ENCODE data around the gene RAB3B.

Gene RAB3B

GRCh38 chr1:51861669-51862068 is 128.8 kb downstream of the RAB3B start:
- TF ChIP-seq RAD21 (IDR thresholded peaks at IDR 0.05; ENCODE audit: low read depth) (no peak), MAX (IDR thresholded peaks at IDR 0.05) (no peak), FOXM1 (IDR thresholded peaks at IDR 0.05; ENCODE audit: borderline replicate concordance, low read depth) (no peak), CEBPB (IDR thresholded peaks at IDR 0.05) (no peak), CREB1 (IDR thresholded peaks at IDR 0.05; ENCODE audit: low read depth) (no peak), ZBTB7A (IDR thresholded peaks at IDR 0.05; ENCODE audit: low read depth) (no peak), REST (IDR thresholded peaks at IDR 0.05; ENCODE audit: low read depth) (no peak), EGR1 (IDR thresholded peaks at IDR 0.05) (no peak), EP300 (IDR thresholded peaks at IDR 0.05; ENCODE audit: borderline replicate concordance) (no peak), YY1 (IDR thresholded peaks at IDR 0.05; ENCODE audit: low read depth) (no peak)

GRCh38 chr1:51859735-51860134 is 130.8 kb downstream of the RAB3B start:
- TF ChIP-seq NFIC (IDR thresholded peaks at IDR 0.05) (no peak), FOXM1 (IDR thresholded peaks at IDR 0.05; ENCODE audit: borderline replicate concordance, low read depth) (no peak), EP300 (IDR thresholded peaks at IDR 0.05; ENCODE audit: borderline replicate concordance) (no peak), CREB1 (IDR thresholded peaks at IDR 0.05; ENCODE audit: low read depth) (no peak), TCF12 (IDR thresholded peaks at IDR 0.05; ENCODE audit: low read depth) (no peak), CEBPB (IDR thresholded peaks at IDR 0.05) (no peak), MAX (IDR thresholded peaks at IDR 0.05) (no peak), YY1 (IDR thresholded peaks at IDR 0.05; ENCODE audit: low read depth) (no peak)

GRCh38 chr1:51859333-51859732 is 131.2 kb downstream of the RAB3B start:
- TF ChIP-seq MAX (IDR thresholded peaks at IDR 0.05) = no peak
- TF ChIP-seq REST (IDR thresholded peaks at IDR 0.05; ENCODE audit: low read depth) = no peak
- TF ChIP-seq EP300 (IDR thresholded peaks at IDR 0.05; ENCODE audit: borderline replicate concordance) = no peak
- TF ChIP-seq NFIC (IDR thresholded peaks at IDR 0.05) = no peak
- no peak for TF ChIP-seq FOXM1 (IDR thresholded peaks at IDR 0.05; ENCODE audit: borderline replicate concordance, low read depth)
- no peak for TF ChIP-seq CEBPB (IDR thresholded peaks at IDR 0.05)
- no peak for TF ChIP-seq TAF1 (IDR thresholded peaks at IDR 0.05; ENCODE audit: low read depth)
- no peak for TF ChIP-seq RAD21 (IDR thresholded peaks at IDR 0.05; ENCODE audit: low read depth)
- TF ChIP-seq CREB1 (IDR thresholded peaks at IDR 0.05; ENCODE audit: low read depth) = no peak
- TF ChIP-seq ZBTB7A (IDR thresholded peaks at IDR 0.05; ENCODE audit: low read depth) = no peak
- no peak for TF ChIP-seq USF1 (IDR thresholded peaks at IDR 0.05)
- TF ChIP-seq EGR1 (IDR thresholded peaks at IDR 0.05) = no peak
- no peak for TF ChIP-seq YY1 (IDR thresholded peaks at IDR 0.05; ENCODE audit: low read depth)
- no peak for TF ChIP-seq TEAD4 (IDR thresholded peaks at IDR 0.05)
- no peak for TF ChIP-seq TCF12 (IDR thresholded peaks at IDR 0.05; ENCODE audit: low read depth)

- TF ChIP-seq ZBTB7A (IDR thresholded peaks at IDR 0.05; ENCODE audit: low read depth) (no peak), EGR1 (IDR thresholded peaks at IDR 0.05) (no peak), YY1 (IDR thresholded peaks at IDR 0.05; ENCODE audit: low read depth) (no peak), EP300 (IDR thresholded peaks at IDR 0.05; ENCODE audit: borderline replicate concordance) (no peak), NFIC (IDR thresholded peaks at IDR 0.05) (no peak)
Observed at GRCh38 chr1:51858892-51859291, 131.6 kb downstream of the RAB3B start.

Measured in Ishikawa (cell line).